Hematopoietic multipotent progenitor cell (in vitro differentiated cells): ENCODE data around the gene SULT4A1. TPM values are rescaled to one million over a fixed set of nuclear protein-coding genes. Genes with fewer than 3 reads are reported as not detected.

Experiments
- DNase-seq, 3 donors: peaks; one replicate each; pipeline ENCODE4 v3.0.0-alpha.2; 2011 to 2015; ENCODE audit warnings: low read depth in 2 of 3, low spot score in 2 of 3
- total RNA-seq: library from RNA; depleted of rRNA; stranded (reverse); fragments of >200 nt; gene quantifications from one replicate; pipeline ENCODE4 v1.2.3, GENCODE V29; 2012

Gene SULT4A1
- total RNA-seq, 1 donor = under 0.01 TPM

- no peak for DNase-seq
Observed at GRCh38 chr22:43847376-43848289, 14.7 kb downstream of the SULT4A1 start.

DNA sequence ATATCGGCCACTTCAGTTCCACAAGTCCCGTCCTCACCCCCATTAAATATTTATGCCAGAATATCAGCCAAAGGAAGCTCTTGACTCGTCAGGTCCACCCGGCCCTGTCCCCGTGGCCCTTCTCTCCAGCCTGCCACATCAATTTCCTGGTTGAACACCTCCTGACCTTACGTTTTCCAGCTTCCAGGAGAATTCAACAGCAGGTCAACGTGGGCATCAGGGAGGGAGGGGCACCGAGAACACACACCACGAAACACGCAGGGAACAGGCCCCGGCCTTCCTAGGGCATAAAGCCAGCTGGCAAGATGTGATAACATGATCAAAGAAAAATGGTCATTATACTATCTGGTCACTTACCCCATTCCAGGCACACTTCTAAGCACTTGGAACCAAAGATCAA lies 15.3 kb downstream of the SULT4A1 start:
- no peak for DNase-seq

GRCh38 chr22:43845981-43846380 lies 16.3 kb downstream of the SULT4A1 start:
- no peak for DNase-seq

DNA sequence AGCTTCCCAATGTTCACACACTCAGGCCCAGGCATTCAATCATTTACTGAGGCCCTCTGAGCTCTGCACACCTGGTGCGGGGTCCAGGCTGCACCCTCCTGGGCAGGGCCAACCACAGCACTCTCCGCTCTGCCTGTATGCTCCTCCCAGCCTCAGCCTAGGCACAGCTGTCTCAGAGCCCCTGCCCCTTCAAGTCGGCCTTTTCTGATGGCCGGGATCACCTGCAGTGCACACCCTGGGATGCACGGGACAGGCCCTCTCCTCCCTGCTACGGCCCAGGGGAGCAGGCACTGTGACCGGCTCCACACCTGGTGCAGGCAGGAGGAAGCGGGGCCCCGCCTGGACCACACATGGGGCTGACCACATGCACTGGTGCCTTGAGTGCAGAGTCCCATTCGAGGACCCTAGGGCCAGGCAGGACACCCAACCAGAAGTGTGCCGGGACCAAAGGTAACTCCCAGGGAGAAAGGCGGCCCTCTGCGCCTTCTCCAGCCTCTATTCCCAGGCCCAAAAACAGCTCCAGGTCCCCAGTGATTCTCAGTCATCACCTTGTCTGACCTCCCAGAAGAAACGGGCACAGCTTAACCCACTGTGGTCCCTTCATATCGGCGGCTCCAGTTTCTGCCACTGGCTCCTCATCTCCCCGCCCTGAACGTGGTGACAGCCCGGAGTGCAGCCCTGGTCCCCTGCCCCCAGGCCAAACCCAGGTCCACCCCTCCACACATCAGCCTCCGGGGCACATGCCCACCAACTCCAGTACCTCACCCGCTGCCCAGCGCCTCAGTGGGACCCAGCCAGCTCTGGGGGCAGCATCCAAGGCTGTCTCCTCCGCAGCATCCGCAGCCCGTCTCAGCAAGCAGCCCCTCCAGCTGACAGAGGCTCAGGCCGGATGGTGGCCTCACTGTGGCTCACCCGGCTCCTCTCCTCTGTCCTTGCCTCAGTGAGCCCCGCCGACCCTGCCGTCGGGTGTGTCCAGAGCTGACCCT lies 17.5 kb downstream of the SULT4A1 start:
- DNase-seq = no peak

DNA sequence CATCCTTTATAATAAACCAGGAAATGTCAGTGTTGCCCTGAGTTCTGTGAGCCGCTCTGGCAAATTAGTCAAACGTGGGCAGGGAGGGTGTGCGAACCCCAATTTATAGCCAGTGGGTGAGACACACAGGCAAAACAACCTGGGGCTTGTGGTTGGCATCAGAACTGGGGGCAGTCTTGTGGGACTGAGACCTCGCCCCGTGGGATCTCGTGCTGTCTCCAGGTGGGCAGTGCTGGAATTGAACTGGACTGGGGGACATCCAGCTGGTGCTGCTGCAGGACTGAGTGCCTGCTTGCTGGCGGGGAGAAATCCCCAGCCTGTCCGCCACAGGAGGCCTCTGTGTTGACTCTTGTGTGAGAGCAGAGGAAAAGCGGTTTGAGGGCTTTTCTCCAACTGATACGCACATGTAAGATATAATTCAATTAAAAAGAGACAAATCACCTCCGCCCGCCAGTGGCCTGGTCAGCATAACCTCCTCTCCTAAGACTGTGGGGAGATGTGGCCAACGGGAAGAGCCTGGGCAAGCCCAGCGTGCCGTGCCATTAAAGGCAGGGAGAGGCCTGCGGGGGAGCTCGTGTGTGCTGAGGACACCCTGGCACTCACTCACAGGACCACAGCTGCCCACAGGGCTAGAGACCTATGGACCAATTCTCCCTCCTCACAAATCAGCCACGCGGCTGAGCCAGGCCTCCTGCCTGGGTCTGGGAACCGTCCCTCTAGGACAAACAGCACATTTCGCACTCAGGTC lies 18.4 kb downstream of the SULT4A1 start:
- no peak for DNase-seq

- no peak for DNase-seq
Observed at GRCh38 chr22:43841742-43842141, 20.6 kb downstream of the SULT4A1 start.

- DNase-seq = no peak
Observed at GRCh38 chr22:43840851-43841250, 21.5 kb downstream of the SULT4A1 start.

DNA sequence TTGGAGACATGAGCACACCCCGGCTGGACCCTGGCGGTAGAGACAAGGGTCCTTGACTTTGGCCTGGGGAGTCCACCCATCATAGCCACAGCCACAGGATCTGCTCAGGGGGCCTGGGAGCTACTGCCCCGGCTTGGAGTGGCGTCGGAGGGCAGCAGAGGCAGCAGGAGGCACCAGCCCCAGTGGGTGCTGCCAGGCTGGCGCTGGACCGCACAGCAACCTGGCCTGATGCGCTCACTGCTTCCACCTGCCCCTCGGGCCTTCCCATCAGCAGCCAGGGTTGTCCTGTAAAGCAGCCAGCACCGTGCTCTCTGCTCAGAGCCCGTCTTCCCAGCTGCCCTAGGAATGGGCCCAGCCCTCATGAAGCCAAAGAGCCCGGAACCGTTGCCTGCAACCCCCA lies 21.9 kb downstream of the SULT4A1 start:
- DNase-seq = no peak

- no peak for DNase-seq
Observed at GRCh38 chr22:43839781-43840180, 22.5 kb downstream of the SULT4A1 start.

DNA sequence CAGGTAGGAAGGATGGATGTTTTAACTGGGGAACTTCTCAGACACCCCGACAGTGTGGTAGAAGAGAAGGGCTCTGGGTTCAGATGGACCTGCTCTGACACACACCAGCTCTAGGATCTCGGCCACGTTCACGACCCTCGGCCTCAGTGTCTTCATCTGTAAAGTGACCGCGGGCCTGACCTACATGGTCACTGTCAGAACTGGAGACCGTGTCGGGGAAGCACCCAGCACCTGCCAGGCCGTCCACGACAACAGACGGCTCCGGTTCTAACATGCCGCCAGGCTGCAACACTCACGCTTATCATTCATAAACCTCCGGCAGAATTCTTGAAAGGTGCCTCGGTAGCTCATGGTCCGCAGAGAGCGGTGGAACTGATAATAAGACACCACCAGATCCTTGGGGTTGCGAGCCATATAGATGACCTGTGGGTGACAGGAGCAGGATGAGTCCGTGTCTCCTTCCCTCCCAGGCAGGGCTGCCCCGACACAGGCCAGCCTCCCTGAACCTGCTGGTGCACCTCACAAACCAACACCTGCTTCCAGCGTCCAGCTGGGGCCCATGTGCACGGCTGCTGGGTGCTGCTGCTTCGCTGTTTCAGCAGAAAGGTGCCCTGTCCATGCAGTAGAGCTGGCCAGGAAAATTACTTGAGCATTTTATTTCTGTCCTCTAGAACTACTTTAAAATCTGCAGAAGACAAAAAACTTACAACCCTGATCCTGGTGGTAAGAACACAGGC lies 23.6 kb downstream of the SULT4A1 start:
- no peak for DNase-seq

DNA sequence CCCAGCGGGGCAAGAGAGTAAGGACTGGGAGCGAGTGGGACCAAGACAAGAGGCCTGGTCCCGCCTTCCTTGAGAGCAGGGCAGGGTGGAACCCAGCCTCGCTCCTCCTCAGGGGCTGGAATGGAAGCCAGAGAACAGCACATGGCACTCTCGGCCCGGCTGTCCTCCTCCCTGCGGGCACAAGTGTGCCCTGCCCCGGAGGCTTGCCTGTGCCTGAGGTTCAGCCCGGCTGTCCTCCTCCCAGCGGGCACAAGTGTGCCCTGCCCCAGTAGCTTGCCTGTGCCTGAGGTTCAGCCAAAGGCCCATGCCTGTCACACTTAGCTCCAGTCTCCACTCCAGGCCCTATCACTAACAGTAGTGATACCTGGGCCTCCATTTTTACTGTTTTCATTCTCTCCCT lies 24.2 kb downstream of the SULT4A1 start:
- no peak for DNase-seq

DNA sequence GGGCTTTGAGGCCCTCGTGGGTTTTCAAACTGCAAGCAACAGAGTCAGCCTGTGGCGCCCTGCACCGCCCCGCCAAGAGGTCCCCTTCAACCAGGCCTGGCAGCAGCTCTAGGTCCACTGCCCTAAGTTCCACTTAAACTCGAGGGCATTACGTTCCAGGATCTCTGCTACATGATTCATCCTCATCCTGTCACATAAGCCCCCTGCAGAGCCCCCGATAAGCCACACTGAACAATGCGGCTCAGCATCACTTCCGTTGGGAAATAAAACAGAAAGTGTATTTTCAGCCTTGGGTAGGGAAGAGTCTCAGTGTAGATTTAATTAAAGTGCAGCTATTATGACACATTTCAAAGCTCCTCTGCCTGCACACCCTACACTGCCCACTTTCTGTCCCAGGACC lies 24.6 kb downstream of the SULT4A1 start:
- peak in 2 of 3 donors; percentile 7 to 12 for DNase-seq

- no peak for DNase-seq
Observed at GRCh38 chr22:43835736-43836135, 26.6 kb downstream of the SULT4A1 start.

- DNase-seq = no peak
Observed at GRCh38 chr22:43835166-43835565, 27.1 kb downstream of the SULT4A1 start.

DNA sequence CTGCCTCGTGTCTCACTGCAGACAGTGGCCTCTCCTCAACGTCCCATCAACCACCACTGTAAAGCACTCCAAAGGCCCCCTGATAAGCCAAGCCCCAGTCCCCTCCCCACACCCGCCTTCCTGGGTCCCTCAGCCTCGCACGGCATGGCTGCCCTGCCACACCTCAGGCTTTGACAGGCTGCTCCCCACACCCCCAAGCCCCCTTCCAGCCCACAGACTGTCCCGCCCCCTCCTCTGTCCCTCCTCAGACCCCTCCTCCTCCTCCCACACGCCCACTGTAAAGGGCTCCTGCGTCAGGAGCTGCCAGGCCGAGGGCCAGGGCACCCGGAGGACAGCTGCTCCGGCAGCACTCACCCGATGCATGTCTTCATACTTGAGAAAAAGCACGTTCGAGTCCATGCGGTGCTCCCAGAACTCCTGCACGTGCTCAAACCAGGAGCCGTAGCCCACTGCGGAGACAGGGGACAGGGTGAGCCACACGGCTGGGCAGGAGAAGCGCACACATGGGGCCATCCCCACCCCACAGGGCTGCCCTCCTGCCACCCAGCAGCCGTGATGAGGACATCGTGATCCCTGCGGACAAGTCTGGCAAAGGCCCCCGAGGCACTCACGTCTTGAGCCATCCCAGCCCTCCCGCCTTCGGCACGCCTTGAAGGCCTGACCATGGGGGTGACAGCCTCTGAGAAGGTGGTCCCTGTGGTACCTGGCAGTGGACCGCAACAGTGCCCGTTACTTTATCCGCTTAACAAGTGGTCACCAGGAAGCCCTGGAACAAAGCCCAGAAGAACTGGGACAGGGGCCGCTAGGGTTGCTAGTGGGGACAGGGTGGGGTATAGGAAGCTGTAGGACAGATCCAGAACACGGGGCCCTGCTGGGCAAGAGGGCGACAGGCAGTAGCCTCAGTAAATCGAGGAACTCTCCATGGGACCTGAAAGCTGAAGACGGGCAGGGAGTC lies 28.8 kb downstream of the SULT4A1 start:
- no peak for DNase-seq

GRCh38 chr22:43832393-43833265 lies 29.7 kb downstream of the SULT4A1 start:
- DNase-seq = no peak

DNA sequence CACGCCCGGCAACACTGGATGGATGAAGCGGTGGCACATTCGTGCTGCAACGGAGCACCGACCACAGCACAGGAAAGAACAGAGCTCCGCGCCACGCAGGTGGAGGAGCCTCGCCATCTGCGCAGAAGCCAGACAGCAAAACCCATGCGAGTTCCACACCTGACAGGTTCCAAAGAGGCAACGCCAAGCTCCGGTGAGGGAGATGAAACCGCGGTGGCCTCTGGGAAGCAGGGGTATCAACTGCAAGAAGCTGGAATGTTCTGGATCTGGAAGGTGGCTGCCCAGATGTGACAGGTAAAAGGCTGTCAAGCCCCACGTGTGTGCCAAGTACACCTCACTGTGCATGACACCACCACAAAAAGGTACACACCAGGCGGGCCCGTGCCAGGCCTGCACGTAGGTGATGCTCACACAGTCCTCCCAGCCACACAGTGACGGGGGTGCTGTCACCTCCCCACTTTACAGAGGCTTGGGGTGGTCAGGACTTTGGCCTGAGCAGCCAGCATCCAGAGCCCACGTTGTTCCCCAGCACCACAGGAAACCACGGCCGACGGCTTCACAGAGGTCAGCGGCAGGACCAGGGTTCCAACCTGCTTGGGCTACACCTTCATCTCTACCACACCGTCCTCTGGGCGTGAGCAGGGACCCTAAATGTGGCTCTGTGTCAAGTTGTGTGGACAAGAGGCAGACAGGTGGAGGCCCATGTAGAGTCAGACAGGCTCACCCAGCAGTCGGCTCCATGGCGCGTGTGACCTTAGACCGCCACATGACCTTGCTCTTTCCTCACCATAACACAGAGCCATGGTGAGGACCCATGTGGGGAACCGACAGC lies 30.5 kb downstream of the SULT4A1 start:
- DNase-seq = no peak
